Activated CD8-positive, alpha-beta T cell treated with anti-CD3 and anti-CD28 coated beads for 36 hours (primary cell): Measurements from ENCODE around the gene CTNNA3. TPM values are rescaled to one million over a fixed set of nuclear protein-coding genes. Genes with fewer than 3 reads are reported as not detected.

Experiments
- ATAC-seq: fragments of 200-7000 bp; cut with Tn5 transposase; one replicate; pipeline ENCODE4 v1.10.0; 2021; ENCODE audit warnings: mild to moderate bottlenecking, moderate library complexity
- CTCF ChIA-PET: fragments of 350-600 bp; sonication (Branson Sonifier 250); formaldehyde crosslinking; loops from one replicate; lab custom pipeline; 2021; ENCODE audit warnings: antibody characterized with exemption; lab: Charles Lee
- POLR2A ChIA-PET: fragments of 350-600 bp; sonication (Branson Sonifier 250); formaldehyde crosslinking; loops from one replicate; lab custom pipeline; 2021; ENCODE audit warnings: antibody characterized with exemption; lab: Charles Lee
- DNase-seq: peaks from one replicate; pipeline ENCODE4 v3.0.0-alpha.2; 2020
- H3K27ac Mint-ChIP-seq: one replicate; pipeline ENCODE4 v1.8.0; 2021; ENCODE audit warnings: mild to moderate bottlenecking, mixed read lengths
- H3K27me3 Mint-ChIP-seq: one replicate; pipeline ENCODE4 v1.8.0; 2021; ENCODE audit warnings: mixed read lengths
- H3K36me3 Mint-ChIP-seq: one replicate; pipeline ENCODE4 v1.8.0; 2021; ENCODE audit warnings: low read depth, mixed read lengths
- H3K4me1 Mint-ChIP-seq: one replicate; pipeline ENCODE4 v1.8.0; 2021; ENCODE audit warnings: low read depth, mixed read lengths
- H3K4me3 Mint-ChIP-seq: one replicate; pipeline ENCODE4 v1.8.0; 2021; ENCODE audit warnings: mild to moderate bottlenecking, moderate library complexity, mixed read lengths
- H3K9me3 Mint-ChIP-seq: one replicate; pipeline ENCODE4 v1.8.0; 2021; ENCODE audit warnings: mixed read lengths
- CTCF ChIP-seq: fragments of 200-600 bp; IDR thresholded peaks from one replicate; pipeline ENCODE4 v1.8.0; 2022; ENCODE audit warnings: antibody characterized with exemption, mild to moderate bottlenecking
- intact Hi-C: fragments of 100-400 bp; cut with micrococcal nuclease; formaldehyde crosslinking; loops from one replicate; pipeline ENCODE4 v1.10.0; 2022
- total RNA-seq, 2 experiments: library from RNA; stranded (reverse); gene quantifications; one replicate each; pipeline ENCODE4 v1.2.3, GENCODE V29; 2021

The CTNNA3 gene
- total RNA-seq, 2 experiments from 2014 or later: not detected

DNA sequence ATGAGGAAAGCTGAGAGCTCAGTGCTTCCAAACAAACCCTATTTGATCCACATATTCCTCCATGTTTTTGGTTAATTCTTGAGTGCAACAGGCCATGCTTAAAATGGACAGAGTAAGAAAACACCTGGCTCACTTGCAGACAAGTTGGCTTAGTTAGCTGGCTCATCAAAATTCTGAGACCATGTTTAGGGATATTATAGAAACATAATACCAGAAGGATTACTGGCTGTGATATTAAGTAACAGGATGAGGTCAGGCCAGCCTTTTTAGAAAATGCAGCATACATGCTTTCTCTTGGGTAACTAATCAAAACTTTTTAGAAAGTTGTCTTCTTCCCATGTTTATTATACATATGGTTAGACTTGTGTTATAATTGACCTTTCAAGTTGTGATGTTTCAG, 1637.4 kb downstream of the CTNNA3 start:
- CTCF ChIA-PET: no interaction called here
- no peak overlapping the region for H3K4me3 Mint-ChIP-seq
- intact Hi-C loops: no loop called here
- no peak for TF ChIP-seq CTCF
- no peaks in the 10 kb centered on the region for H3K27me3 Mint-ChIP-seq
- ATAC-seq (no peak), DNase-seq (no peak)
- peaks cover 2% of the 10 kb centered on the region for H3K9me3 Mint-ChIP-seq
- POLR2A ChIA-PET: no interaction called here
- H3K36me3 Mint-ChIP-seq: no peaks in the 10 kb centered on the region
- no peak overlapping the region for H3K27ac Mint-ChIP-seq
- H3K4me1 Mint-ChIP-seq: no peaks in the 10 kb centered on the region

- H3K9me3 Mint-ChIP-seq: peaks cover 16% of the 10 kb centered on the region
- DNase-seq (no peak), ATAC-seq (no peak)
- ChIA-PET CTCF (no interaction called here), POLR2A (no interaction called here)
- H3K27ac Mint-ChIP-seq: no peak overlapping the region
- H3K4me1 Mint-ChIP-seq: no peaks in the 10 kb centered on the region
- no peaks in the 10 kb centered on the region for H3K27me3 Mint-ChIP-seq
- intact Hi-C loops: no loop called here
- no peaks in the 10 kb centered on the region for H3K36me3 Mint-ChIP-seq
- H3K4me3 Mint-ChIP-seq: no peak overlapping the region
- TF ChIP-seq CTCF: no peak
These were observed 1646.7 kb downstream of the CTNNA3 start for GRCh38 chr10:66049335-66049734.

DNA sequence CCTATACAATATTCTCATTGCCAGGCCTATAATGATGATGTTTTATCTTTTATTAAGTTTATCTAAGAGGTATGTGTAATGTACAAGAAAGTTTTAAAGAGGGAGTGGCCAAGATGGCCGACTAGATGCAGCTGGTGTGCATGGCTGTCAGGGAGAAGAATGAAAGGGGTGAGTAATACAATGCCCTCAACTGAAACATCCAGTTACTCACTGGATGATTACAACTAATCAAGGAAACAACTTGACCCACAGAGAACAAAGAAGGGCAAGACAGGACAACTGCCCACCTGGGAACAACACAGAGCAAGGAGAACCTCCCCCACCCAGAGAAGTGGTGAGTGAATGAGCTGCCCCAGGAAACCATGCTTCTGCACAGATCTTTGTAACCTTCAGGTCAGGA, 1650.1 kb downstream of the CTNNA3 start:
- POLR2A ChIA-PET: no interaction called here
- CTCF ChIA-PET: no interaction called here
- ATAC-seq (no peak), DNase-seq (no peak)
- intact Hi-C loops: no loop called here
- no peaks in the 10 kb centered on the region for H3K36me3 Mint-ChIP-seq
- H3K4me1 Mint-ChIP-seq: no peaks in the 10 kb centered on the region
- peaks cover 20% of the 10 kb centered on the region for H3K9me3 Mint-ChIP-seq
- H3K4me3 Mint-ChIP-seq: no peak overlapping the region
- TF ChIP-seq CTCF: no peak
- no peaks in the 10 kb centered on the region for H3K27me3 Mint-ChIP-seq
- no peak overlapping the region for H3K27ac Mint-ChIP-seq

- DNase-seq (no peak), ATAC-seq (no peak)
- H3K27me3 Mint-ChIP-seq: no peaks in the 10 kb centered on the region
- ChIA-PET POLR2A (no interaction called here), CTCF (no interaction called here)
- H3K9me3 Mint-ChIP-seq: peaks cover 15% of the 10 kb centered on the region
- intact Hi-C loops: no loop called here
- H3K4me1 Mint-ChIP-seq: no peaks in the 10 kb centered on the region
- TF ChIP-seq CTCF: no peak
- H3K36me3 Mint-ChIP-seq: no peaks in the 10 kb centered on the region
- no peak overlapping the region for H3K4me3 Mint-ChIP-seq
- no peak overlapping the region for H3K27ac Mint-ChIP-seq
These were observed 1654.2 kb downstream of the CTNNA3 start for GRCh38 chr10:66041771-66042170.

GRCh38 chr10:66038623-66039022, 1657.4 kb downstream of the CTNNA3 start:
- no peak overlapping the region for H3K27ac Mint-ChIP-seq
- CTCF ChIA-PET: no interaction called here
- ATAC-seq (no peak), DNase-seq (no peak)
- TF ChIP-seq CTCF: no peak
- H3K36me3 Mint-ChIP-seq: no peaks in the 10 kb centered on the region
- POLR2A ChIA-PET: no interaction called here
- no peaks in the 10 kb centered on the region for H3K4me1 Mint-ChIP-seq
- no peaks in the 10 kb centered on the region for H3K27me3 Mint-ChIP-seq
- no peak overlapping the region for H3K4me3 Mint-ChIP-seq
- intact Hi-C loops: no loop called here
- peaks cover 6% of the 10 kb centered on the region for H3K9me3 Mint-ChIP-seq
